NOMO-1 treated with dmso at 0.1 percent for 144 hours (cell line): ENCODE data around the gene UACA.
A peak's percentile ranks its signal among the peaks of the same experiment; 100 is the strongest.
"Not testable (repeated sequence)": the region's sequence is repeated elsewhere in the genome, so short reads cannot be mapped to it uniquely, and the experiment has no call there.

Experiments used
- DNase-seq: peaks from one replicate; lab custom pipeline; 2025; ENCODE audit not compliant: unreplicated experiment; lab: John Stamatoyannopoulos, UW

UACA gene

GRCh38 chr15:70763120-70763949, at the start of gene UACA:
UACA (minus strand) TSS chr15:70763558; CDS start chr15:70763407, 151 bp downstream.
- DNase-seq = peak; percentile 77

- no peak for DNase-seq
Observed at GRCh38 chr15:70812827-70813364, 49.5 kb upstream of the UACA start.

GRCh38 chr15:70810916-70811578, 47.7 kb upstream of the UACA start:
- no peak for DNase-seq

GRCh38 chr15:70806992-70807712, 43.8 kb upstream of the UACA start:
- DNase-seq = no peak

- not testable (repeated sequence) for DNase-seq
Observed at GRCh38 chr15:70804388-70804787, 41.0 kb upstream of the UACA start.

GRCh38 chr15:70802629-70803028, 39.3 kb upstream of the UACA start:
- DNase-seq = no peak

GRCh38 chr15:70801109-70801508, 37.8 kb upstream of the UACA start:
- no peak for DNase-seq

GRCh38 chr15:70799667-70800450, 36.5 kb upstream of the UACA start:
- no peak for DNase-seq

GRCh38 chr15:70797464-70797863, 34.1 kb upstream of the UACA start:
- no peak for DNase-seq

- DNase-seq = no peak
Observed at GRCh38 chr15:70796516-70797310, 33.4 kb upstream of the UACA start.

- no peak for DNase-seq
Observed at GRCh38 chr15:70795311-70795665, 31.9 kb upstream of the UACA start.

- no peak for DNase-seq
Observed at GRCh38 chr15:70794596-70795310, 31.4 kb upstream of the UACA start.

- no peak for DNase-seq
Observed at GRCh38 chr15:70793694-70794093, 30.3 kb upstream of the UACA start.

- no peak for DNase-seq
Observed at GRCh38 chr15:70792171-70792573, 28.8 kb upstream of the UACA start.

- DNase-seq = no peak
Observed at GRCh38 chr15:70791259-70791658, 27.9 kb upstream of the UACA start.

- DNase-seq = no peak
Observed at GRCh38 chr15:70789213-70789612, 25.9 kb upstream of the UACA start.

- no peak for DNase-seq
Observed at GRCh38 chr15:70788114-70789049, 25.0 kb upstream of the UACA start.

GRCh38 chr15:70786996-70787395, 23.6 kb upstream of the UACA start:
- DNase-seq = no peak
